ENCODE results near the gene F2RL2.

The F2RL2 gene

GRCh38 chr5:76622973-76623596 is at the start of gene F2RL2:
Gene F2RL2 (minus strand): TSS chr5:76623403. CDS start chr5:76623230, 173 bp downstream.
- DNase-seq (ENCODE audit: low read depth in 2 of 2), result no peak

DNA sequence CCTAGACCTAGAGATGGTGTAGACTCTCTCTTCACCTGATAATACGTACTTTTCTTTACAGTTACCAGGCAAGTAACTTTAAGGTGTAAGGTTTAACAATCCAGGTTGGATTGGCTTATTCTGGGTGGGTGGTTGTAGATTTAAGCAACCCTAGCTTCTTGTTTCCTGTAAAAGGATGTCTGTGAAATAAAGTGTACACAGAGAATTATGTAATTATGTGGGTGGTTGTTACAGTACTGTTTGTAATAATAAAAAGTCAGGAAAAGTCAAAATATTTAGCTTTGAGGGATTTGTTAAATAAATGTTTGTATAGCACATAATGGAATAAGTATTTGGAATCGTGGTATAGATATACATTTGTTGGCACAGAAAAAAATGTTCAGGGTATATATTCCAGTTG is 49.0 kb upstream of the F2RL2 start:
- no peak for DNase-seq (ENCODE audit: low read depth in 2 of 2)

DNA sequence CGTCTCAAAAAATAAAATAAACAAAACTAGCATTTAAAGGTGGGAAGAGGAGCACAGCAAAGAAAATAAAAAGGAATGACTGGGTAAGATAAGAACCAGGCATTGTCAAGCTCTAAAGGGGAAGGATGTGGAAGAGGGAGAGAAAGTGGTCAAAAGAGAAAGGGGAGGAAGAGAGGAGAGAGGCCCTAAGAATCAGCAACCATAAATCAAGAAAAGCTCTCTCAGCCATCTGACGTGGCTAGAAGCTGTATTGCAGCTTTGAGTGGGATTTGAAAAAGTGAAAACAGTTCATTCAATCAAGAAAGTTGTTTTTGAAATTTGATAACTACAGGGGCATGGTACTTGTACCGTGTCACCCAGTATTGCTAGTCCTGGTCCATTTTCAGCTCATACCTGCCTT is 47.3 kb upstream of the F2RL2 start:
- no peak for DNase-seq (ENCODE audit: low read depth in 2 of 2)

DNA sequence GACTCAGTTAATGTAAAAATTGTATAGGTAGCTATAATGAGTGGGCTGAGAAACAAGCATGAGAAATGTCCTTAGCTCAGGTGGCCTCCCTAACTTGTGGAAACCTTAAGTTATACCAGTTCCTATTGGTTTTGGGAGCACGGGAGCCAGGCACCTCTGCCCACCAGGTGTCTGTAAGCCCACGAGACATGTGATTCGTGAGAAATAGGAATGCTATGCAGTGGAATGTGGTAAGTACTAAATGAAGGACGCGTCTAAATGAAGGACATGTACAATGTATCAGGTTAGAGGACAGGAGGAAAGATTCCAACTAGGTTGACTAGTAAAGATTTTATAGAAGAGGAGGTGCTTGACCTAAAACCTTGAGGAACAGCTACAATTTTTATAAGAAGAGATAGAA is 46.0 kb upstream of the F2RL2 start:
- no peak for DNase-seq (ENCODE audit: low read depth in 2 of 2)

- no peak for DNase-seq (ENCODE audit: low read depth in 2 of 2)
These were observed 44.3 kb upstream of the F2RL2 start for GRCh38 chr5:76667495-76667894.

DNA sequence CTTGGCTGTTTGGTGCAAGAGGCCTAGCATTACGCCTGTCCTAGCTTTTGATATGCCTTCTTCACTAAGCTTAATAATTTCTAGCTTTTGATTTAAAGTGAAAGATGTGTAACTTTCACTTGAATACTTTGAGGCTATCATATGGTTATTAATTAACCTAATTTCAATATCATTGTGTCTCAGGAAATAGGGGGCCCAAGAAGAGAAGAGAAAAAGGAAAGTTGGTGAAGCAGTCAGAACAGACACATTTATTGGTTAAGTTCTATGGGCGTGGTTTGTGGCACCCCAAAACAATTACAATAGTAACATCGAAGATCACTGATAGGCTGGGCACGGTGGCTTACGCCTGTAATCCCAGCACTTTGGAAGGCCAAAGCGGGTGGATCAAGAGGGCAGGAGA is 40.9 kb upstream of the F2RL2 start:
- DNase-seq (ENCODE audit: low read depth in 2 of 2), result no peak

- no peak for DNase-seq (ENCODE audit: low read depth in 2 of 2)
These were observed 40.4 kb upstream of the F2RL2 start for GRCh38 chr5:76663573-76663972.

DNA sequence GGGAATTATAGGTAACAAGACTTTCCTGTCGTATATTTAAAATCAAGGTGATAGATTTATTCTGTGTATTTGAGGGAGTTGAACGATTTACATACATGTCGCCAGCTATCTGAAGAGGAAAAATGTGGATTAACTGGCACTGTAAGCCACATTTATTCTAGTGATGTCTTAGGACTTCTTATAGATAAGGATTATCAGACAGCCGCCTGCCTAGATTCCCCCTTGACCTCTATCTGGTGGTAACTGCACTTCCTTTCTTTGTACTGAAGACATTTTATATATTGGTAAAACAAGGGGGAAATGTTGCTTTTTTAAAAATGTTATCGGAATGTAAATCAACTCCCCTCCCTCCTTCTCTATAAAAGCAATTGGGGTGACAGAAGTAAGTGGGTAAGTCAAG is 39.3 kb upstream of the F2RL2 start:
- DNase-seq (ENCODE audit: low read depth in 2 of 2), result no peak

DNA sequence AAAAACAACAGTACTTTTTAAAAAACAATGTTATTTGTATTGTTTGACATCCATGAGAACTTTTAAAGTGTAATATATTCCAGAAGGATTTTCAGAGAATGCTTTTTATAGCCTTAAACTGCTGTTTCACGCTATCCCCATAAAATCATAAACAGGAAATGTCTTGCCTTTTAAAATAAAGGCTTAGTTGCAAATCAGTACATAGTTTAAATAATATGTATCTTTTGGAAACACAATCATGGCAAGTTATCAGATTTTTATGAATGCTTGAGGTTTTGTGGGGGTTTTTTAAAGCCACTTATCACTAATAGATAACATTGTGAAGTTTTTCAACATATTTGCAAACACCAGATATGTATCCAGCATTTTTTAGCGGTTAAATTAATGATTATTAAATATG is 37.2 kb upstream of the F2RL2 start:
- no peak for DNase-seq (ENCODE audit: low read depth in 2 of 2)

DNA sequence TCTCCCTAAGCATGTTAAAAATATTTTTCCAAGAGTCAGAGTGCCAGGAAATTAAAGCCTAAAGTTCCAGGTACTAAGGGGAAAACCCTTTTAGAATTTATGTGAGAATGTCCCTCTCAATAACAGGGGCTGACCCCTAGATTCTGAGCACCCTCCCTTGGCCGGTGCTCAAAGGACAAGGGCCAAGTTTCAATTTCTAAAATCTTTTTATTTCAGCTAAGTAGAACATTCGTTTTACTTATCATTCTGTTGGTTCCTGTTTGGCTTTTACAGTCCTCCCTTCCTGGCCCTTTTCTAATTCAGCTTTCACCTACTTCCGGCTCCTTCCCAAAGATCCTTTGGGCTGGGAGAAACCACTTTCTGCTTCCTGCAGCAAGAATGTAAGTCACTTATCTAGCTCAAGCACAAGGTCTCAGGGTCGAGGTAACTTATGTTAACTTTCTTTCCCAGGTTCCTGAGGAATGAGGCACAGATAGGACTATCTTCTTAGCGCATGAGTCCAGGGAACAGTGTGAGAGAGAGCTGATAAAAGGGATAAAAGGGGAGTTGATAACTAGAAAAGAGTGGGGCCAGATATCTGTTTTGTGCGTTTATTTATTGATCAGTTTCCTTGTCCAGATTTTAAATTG is 34.6 kb upstream of the F2RL2 start:
- DNase-seq (ENCODE audit: low read depth in 2 of 2), result no peak

DNA sequence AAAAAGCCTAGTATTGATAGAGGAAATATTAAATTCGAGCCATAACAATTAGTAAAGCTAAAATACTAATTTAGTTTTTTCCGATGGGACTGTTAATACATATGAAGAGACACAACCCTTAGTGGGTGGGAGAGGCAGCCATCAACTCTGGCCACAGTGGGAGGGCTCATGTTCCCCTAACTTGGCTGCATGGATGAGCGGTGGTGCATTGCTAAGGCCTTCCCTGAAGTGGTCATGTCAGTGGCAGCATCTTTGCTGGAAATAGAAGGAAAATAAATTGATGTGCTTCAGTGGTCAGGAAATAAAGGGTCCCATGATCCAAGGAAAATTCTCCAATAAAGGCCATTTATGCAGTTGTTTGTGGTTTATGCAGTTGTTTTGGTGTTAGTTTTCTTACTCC is 33.9 kb upstream of the F2RL2 start:
- no peak for DNase-seq (ENCODE audit: low read depth in 2 of 2)

- DNase-seq (ENCODE audit: low read depth in 2 of 2), result no peak
These were observed 29.7 kb upstream of the F2RL2 start for GRCh38 chr5:76652809-76653414.

GRCh38 chr5:76649140-76649539 is 25.9 kb upstream of the F2RL2 start:
- DNase-seq (ENCODE audit: low read depth in 2 of 2), result no peak

DNA sequence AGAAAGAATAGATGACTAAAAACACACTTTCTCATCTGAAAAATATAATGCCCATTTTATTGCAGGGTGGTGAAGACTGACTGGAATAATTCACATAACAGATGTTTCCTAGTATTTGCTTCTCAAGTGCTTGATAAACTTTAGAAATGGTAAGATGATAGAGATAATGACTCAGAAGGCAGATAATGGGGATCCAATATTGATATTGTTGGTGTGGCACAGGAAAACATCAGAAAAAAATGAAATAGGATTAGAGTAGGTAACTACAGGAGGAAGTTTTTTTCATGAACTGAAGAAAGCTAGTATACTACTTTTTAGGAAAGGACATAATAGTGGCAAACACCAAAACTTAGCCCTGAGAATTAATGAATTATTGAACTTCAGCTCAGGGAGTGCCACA is 20.2 kb upstream of the F2RL2 start:
- no peak for DNase-seq (ENCODE audit: low read depth in 2 of 2)

GRCh38 chr5:76642390-76643040 is 19.3 kb upstream of the F2RL2 start:
- no peak for DNase-seq (ENCODE audit: low read depth in 2 of 2)

GRCh38 chr5:76641514-76642120 is 18.4 kb upstream of the F2RL2 start:
- DNase-seq (ENCODE audit: low read depth in 2 of 2), result peak; percentile 29

DNA sequence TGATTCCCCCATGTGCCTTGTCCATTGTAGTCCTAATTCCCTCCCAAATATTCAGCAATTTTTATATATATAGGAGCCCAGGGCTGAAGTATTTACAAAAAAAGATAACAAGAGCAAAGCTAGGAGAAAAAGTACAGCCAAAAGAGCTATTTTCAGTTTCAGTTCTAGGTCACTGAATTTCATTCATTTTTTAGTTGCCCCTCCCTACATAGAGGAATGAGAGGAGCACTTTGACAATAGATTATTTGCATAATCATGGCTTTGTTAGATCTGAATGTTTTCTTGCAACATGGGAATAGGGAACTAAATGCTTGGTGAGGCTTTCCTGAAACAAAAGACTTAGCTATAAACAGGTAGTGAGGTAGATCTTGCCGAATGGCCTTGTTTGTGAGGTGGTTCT is 15.3 kb upstream of the F2RL2 start:
- DNase-seq (ENCODE audit: low read depth in 2 of 2), result no peak

- DNase-seq (ENCODE audit: low read depth in 2 of 2), result no peak
These were observed 14.3 kb upstream of the F2RL2 start for GRCh38 chr5:76637490-76637889.

DNA sequence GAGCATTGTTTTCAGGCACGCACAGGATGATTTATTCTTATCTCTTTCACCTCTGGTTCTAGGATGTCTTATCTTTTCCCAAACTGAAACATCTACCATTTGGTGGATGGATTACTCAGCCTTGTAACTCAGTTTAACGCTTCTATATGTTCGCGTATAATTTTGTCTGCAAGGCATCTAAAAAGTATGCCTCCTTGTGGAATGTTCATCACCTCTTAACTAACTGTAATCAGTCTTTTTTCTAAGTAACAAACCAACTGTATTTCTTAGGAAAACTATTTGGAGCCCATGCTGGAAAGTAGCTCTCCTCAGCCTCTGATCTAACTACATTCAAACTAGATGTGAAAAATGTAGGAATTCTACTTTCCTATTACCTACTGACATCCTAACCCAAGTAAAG is 11.5 kb upstream of the F2RL2 start:
- DNase-seq (ENCODE audit: low read depth in 2 of 2), result no peak

- DNase-seq (ENCODE audit: low read depth in 2 of 2), result no peak
These were observed 3.5 kb upstream of the F2RL2 start for GRCh38 chr5:76626738-76627137.

GRCh38 chr5:76625087-76625815 is 2.0 kb upstream of the F2RL2 start:
- no peak for DNase-seq (ENCODE audit: low read depth in 2 of 2)

DNA sequence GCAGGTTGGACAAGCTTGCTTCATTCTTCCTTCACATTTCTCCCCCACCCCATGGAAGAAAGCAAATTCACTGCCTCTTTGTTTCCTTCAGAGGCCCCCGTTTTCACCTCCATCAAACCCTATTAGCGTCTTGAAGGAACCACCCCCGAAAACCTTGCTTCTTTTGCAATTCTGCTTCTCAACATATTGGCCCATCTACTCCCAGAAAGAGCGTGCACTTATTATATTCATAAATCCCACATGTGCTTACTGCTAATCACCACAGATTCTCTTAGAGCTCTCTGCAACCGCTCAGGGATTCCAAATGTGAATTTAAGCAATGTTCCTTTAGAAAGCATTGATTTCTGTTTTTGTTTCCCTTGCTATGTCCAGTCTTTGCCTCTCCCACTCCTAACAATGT is 1.1 kb downstream of the F2RL2 start:
- no peak for DNase-seq (ENCODE audit: low read depth in 2 of 2)

All from activated CD8-positive, alpha-beta memory T cell treated with anti-CD3 and anti-CD28 coated beads for 4 hours (primary cell).